ENCODE results near the gene TMEM125. TPM values are rescaled to one million over a fixed set of nuclear protein-coding genes. Genes with fewer than 3 reads are reported as not detected.

The TMEM125 gene
- not detected in 2 replicates for polyA plus RNA-seq (2014; cell fraction: cytosol; rRNA removed)
- polyA plus RNA-seq (2014; cell fraction: nucleus; rRNA removed), result not detected in 2 replicates

DNA sequence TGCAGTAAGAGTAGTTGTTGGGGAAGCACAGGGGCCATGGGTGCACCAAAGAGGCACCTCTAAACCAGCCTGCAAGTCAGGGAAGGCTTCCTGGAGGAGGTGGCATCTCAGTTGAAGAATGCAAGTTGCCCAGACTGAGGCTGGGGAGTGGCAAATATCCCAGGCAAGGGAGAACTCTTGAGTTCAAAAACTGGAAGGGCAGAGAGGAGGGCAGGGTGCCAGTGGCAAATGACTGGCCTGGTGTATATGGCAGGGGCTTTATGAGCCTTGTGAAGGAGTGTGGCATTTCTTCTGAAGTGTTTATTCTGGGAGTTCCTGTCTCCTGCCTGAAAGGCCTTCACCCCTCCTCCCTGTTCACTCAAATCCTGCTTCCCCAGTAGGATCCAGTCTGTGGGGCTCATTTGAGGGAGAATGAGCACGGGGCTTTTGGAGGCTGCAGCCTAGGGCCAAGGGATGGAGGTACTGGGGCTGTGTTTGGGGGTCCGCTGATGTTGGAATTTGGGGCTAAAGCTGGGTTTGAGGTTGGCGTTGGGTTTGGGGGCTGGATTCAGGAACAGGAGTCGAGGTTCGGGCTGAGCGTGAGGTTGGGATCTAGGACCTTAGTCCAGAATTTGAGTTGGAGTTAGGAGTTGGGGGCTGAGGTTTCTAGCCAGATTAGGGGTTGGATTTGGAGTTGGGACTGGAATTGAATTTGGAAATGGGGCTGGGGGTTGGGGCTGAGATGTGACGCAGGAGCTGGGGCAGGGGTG, at the start of gene TMEM125:
TSS of gene TMEM125 (plus strand) at position 357 of the 749 bp plus-strand sequence. CDS start 2,740 bp downstream, outside the sequence.
- DNase-seq (ENCODE audit: low spot score), result no peak

DNA sequence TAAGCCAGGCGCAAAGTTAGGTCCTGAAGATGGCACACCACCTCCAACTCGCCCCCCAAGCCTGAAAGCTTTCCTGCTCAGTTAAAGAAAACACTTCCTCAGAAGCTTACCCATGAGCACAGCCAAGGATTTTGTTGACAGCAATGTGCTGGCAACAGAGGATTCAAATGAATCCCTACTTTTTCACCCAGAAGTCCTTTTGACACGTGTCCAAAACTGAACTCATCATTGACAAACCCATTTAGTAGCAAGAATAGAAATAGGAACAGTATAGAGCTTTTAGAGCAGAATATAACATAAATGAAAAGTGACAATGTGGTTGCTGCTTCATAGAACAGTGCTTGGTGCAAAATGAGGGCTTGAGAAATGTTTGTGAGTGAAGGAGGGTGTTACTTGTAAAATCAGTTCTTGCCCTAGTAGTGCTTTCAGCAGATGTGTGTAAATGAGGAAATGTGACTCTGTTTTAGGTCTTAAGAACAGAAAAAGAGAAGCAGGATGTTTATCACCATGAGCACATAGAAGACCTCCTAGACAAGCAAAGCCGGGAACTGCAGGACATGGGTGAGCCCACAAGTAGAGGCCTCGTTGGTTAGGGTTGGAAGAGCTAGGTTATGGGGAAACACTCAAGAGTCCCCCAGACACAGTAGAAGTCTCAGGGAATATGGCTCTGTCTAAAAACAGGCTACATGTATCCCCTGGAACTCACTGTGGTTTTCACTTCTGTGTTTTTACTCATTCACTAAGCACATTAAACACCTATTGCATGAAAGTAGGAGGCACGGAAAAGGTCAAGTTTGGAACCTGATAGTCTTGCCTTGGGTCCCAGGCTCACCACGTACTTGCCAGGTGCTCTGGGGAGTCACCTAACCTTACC, 48.6 kb upstream of the TMEM125 start:
- no peak for DNase-seq (ENCODE audit: low spot score)

GRCh38 chr1:43221797-43222196, 48.0 kb upstream of the TMEM125 start:
- no peak for DNase-seq (ENCODE audit: low spot score)

GRCh38 chr1:43222879-43223278, 46.9 kb upstream of the TMEM125 start:
- DNase-seq (ENCODE audit: low spot score), result no peak

DNA sequence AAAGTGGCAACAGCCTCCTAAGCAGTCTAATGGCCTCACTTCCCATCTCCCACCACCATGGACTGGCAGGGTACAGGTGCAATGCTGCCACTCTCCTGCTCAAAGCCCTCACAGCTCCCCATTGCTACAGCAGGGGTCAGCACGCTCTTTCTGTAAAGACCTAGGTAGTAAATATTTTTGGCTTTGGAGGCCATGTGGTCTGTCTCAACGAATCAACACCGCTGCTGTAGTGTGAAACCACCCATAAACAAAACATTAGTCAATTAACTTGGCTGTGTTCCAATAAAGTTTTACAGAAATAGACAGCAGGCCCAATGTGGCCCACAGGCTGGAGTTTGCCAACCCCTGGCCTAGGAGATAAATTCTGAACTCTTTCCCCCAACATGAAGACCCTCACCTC, 44.6 kb upstream of the TMEM125 start:
- DNase-seq (ENCODE audit: low spot score), result no peak

DNA sequence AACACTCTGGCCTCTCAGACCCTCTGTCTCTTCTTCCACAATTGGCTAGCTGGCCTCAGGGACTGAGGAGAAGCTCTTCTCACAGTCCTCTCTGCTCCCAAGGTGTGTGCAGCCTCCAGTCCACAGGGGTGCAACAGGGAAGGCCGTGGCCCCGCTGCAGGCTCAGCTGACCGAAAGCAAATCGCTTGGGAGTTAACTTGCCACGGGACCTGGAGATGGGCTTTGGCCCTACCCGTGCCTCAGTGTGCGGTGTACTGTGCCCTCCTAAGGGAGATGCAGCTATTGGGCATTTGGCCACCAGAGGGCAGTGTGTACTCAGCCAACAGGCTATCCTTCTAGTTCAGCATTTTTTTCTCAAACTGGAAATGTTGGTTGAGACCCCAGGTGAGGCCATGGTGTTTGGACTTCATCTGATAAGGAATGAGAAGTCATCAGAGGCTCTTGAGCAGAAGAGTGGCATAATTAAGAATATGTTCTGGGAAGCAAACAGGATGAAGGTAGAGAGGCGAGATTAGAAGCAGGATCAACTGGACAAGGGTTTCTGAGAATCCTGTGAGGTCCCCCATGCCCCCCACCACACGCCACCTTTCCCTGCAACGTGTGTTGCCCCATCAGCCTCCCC, 42.5 kb upstream of the TMEM125 start:
- peak; percentile 66 for DNase-seq (ENCODE audit: low spot score)

GRCh38 chr1:43229826-43230780, 39.7 kb upstream of the TMEM125 start:
- no peak for DNase-seq (ENCODE audit: low spot score)

- DNase-seq (ENCODE audit: low spot score), result no peak
Measured at GRCh38 chr1:43232074-43232473, 37.7 kb upstream of the TMEM125 start.

- DNase-seq (ENCODE audit: low spot score), result no peak
Measured at GRCh38 chr1:43232482-43232881, 37.3 kb upstream of the TMEM125 start.

DNA sequence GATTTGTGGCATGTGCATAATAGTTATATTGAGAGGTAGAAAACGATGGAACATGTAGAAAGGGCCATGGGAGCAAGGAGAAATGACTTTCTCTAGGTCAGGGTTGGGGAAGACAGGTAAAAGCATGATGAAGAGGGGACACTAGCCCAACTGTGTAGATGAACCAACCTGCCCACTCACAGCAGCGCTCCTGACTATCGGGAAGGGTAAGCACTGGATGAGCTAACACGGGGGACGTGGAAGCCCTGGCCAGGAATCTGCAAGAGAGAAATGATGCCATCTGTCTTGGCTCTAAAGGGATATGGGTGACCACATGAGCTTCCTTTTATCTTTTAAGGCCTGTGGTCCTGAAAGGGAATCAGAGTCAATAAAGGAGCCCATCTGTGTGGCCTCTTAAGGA, 36.2 kb upstream of the TMEM125 start:
- no peak for DNase-seq (ENCODE audit: low spot score)

- DNase-seq (ENCODE audit: low spot score), result no peak
Measured at GRCh38 chr1:43234267-43234666, 35.5 kb upstream of the TMEM125 start.

- no peak for DNase-seq (ENCODE audit: low spot score)
Measured at GRCh38 chr1:43235040-43235439, 34.7 kb upstream of the TMEM125 start.

- no peak for DNase-seq (ENCODE audit: low spot score)
Measured at GRCh38 chr1:43235451-43236121, 34.2 kb upstream of the TMEM125 start.

- no peak for DNase-seq (ENCODE audit: low spot score)
Measured at GRCh38 chr1:43237121-43237520, 32.7 kb upstream of the TMEM125 start.

- DNase-seq (ENCODE audit: low spot score), result peak; percentile 24
Measured at GRCh38 chr1:43238085-43238484, 31.7 kb upstream of the TMEM125 start.

DNA sequence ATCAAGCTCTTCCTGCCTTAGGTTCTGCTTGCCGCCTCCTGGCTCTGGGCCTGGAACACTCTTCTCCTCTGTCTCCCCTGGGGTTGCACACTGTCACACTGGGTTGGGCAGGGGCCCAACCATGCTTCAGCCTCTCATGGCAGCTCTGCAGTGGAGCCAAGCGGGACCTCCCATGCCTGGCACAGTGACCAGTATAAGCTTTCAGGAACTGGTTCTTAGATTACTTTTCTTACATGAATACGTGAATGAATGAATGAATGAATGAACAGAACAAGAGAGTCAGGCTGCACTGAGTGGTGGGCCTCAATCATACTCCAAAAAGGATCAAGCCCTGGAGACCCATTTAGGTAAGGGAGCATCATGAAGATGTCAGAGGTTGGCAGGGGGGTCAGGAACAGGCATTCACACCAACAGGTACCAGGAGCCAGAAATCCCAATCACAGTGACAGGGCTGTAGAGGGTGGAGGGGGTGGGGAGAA, 30.8 kb upstream of the TMEM125 start:
- no peak for DNase-seq (ENCODE audit: low spot score)

DNA sequence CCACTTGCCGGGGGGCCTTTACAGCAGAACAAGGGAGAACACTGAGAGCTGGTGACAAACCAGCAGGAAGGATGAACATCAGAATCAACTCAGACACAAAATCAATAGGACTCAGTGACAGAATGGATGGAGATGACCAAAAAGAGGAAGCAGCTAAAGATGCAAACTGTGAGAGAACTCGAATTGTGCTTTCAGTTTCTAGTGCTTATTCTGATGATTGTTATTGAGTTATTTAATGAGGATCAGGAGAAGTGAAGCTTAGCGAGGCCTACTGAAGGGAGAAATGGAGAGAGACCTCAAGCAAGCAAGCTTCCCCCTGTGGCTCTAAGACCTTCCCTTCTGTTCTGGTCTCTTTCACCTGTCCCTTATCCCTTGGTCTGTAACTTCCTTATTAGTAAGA, 30.3 kb upstream of the TMEM125 start:
- DNase-seq (ENCODE audit: low spot score), result no peak

DNA sequence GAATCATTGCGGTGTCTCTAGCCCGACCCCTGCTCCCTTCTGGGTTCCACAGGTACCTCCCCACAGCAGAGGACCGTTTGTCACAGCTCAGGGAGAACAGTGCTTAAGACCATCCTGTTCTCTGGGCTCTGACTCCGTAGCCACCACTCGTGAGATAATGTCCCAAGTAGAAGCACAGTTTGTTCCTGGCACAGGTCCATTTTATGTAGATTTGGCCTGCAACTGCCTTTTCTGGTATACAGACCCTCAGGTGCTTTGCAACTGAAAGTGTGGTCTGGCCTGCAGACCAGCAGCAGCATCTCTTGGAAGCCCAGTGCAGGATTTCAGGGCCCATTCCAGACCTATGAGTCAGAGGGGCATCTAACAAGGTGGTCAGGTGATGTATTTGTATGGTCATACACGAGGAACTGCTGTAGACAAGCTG, 28.4 kb upstream of the TMEM125 start:
- DNase-seq (ENCODE audit: low spot score), result no peak

- no peak for DNase-seq (ENCODE audit: low spot score)
Measured at GRCh38 chr1:43243299-43243698, 26.5 kb upstream of the TMEM125 start.
